Thymus (tissue), 11 donors: ENCODE data around the gene CCDC85B. TPM values are rescaled to one million over a fixed set of nuclear protein-coding genes. Genes with fewer than 3 reads are reported as not detected.
"Not testable (repeated sequence)": the region's sequence is repeated elsewhere in the genome, so short reads cannot be mapped to it uniquely, and the experiment has no call there.

Experiments
- DNase-seq, 9 donors: peaks; one replicate each; pipeline ENCODE4 v3.0.0-alpha.2; 2013; ENCODE audit warnings: low spot score in 9 of 9, low read depth in 6 of 9, missing footprints in 1 of 9
- H3K27ac ChIP-seq, 2 donors: one replicate each; pipeline ENCODE4 v1.5.1; 2013; ENCODE audit warnings: control low read depth in 1 of 2, low read depth in 1 of 2, low read length in 1 of 2, mild to moderate bottlenecking in 1 of 2, moderate library complexity in 1 of 2
- H3K27me3 ChIP-seq, 2 donors: one replicate each; pipeline ENCODE4 v1.5.1; 2013; ENCODE audit warnings: low read length in 1 of 2; ENCODE audit not compliant: control insufficient read depth in 2 of 2, insufficient read depth in 1 of 2
- H3K36me3 ChIP-seq, 2 donors: one replicate each; pipeline ENCODE4 v1.5.1; 2013; ENCODE audit warnings: low read length in 1 of 2, mild to moderate bottlenecking in 1 of 2, moderate library complexity in 1 of 2; ENCODE audit not compliant: control insufficient read depth in 2 of 2, insufficient read depth in 2 of 2
- H3K4me1 ChIP-seq, 2 donors: one replicate each; pipeline ENCODE4 v1.5.1; 2013; ENCODE audit warnings: low read length in 2 of 2; ENCODE audit not compliant: control insufficient read depth in 2 of 2, insufficient read depth in 2 of 2
- H3K4me3 ChIP-seq, 2 donors: one replicate each; pipeline ENCODE4 v1.5.1; 2013; ENCODE audit warnings: low read length in 2 of 2, control low read depth in 1 of 2, mild to moderate bottlenecking in 1 of 2
- H3K9me3 ChIP-seq, 2 donors: one replicate each; pipeline ENCODE4 v1.5.1; 2013; ENCODE audit warnings: low read length in 1 of 2, mild to moderate bottlenecking in 1 of 2; ENCODE audit not compliant: control insufficient read depth in 2 of 2, insufficient read depth in 1 of 2
- WGBS: extraction: QIAGEN DNeasy Blood & Tissue Kit; methylation state at CpG from one replicate; pipeline ENCODE4 v1.1.7; 2013; 5-methylcytosine and 5-hydroxymethylcytosine counted together
- polyA plus RNA-seq: library from polyadenylated mRNA; stranded (reverse); fragments of 200-250 nt; gene quantifications from one replicate; pipeline ENCODE4 v1.2.3, GENCODE V29; 2013
- total RNA-seq: library from RNA; stranded (reverse); fragments of 120-200 nt; gene quantifications from one replicate; pipeline ENCODE4 v1.2.4, GENCODE V29; 2013
- donor health status: healthy.

The CCDC85B gene
- total and polyA plus RNA-seq, 2 donors: 20.2 to 30.5 TPM

GRCh38 chr11:65887723-65888162 is 2.7 kb upstream of the CCDC85B start:
- DNase-seq: no peak
- Histone ChIP-seq H3K4me3 (peak overlapping the region; percentile 54 to 90), H3K27ac (peak overlapping the region; percentile 77 to 95), H3K27me3 (no peaks in the 10 kb centered on the region), H3K36me3 (peaks cover 22 to 40% of the 10 kb centered on the region in 2 donors), H3K4me1 (peaks cover 25 to 55% of the 10 kb centered on the region in 2 donors), H3K9me3 (peaks cover 0 to 7% of the 10 kb centered on the region in 2 donors)
- 9% methylated on average over 23 of the region's 23 CpGs for WGBS

GRCh38 chr11:65888163-65888814 is 2.2 kb upstream of the CCDC85B start, which contains the start of gene FIBP:
Gene FIBP, minus strand, starts transcription at chr11:65888471. Its CDS starts 53 bp downstream, at chr11:65888418.
- Histone ChIP-seq H3K4me1 (peaks cover 27 to 61% of the 10 kb centered on the region in 2 donors), H3K27ac (peak within 1 kb of the TSS; percentile 92 to 95), H3K9me3 (peaks cover 0 to 7% of the 10 kb centered on the region in 2 donors), H3K4me3 (peak within 1 kb of the TSS; percentile 54 to 90), H3K27me3 (no peaks in the 10 kb centered on the region), H3K36me3 (peaks cover 18 to 35% of the 10 kb centered on the region in 2 donors)
- DNase-seq: peak; percentile 82 to 96 (median 89)
- WGBS: under 1% methylated on average over 57 of the region's 57 CpGs

GRCh38 chr11:65891219-65892136 is 1.0 kb downstream of the CCDC85B start:
- Histone ChIP-seq H3K36me3 (peaks cover 3 to 6% of the 10 kb centered on the region in 2 donors), H3K27ac (peak overlapping the region; percentile 93 to 95), H3K4me1 (peaks cover 37 to 65% of the 10 kb centered on the region in 2 donors), H3K9me3 (peaks cover 0 to 7% of the 10 kb centered on the region in 2 donors), H3K27me3 (peaks cover 0 to 6% of the 10 kb centered on the region in 2 donors), H3K4me3 (peak overlapping the region; percentile 73 to 80)
- peak in 3 of 9 donors; percentile 45 to 70 (median 50) for DNase-seq
- 3% methylated on average over 57 of the region's 57 CpGs for WGBS

- H3K27ac ChIP-seq: peak overlapping the region in 1 of 2 donors; percentile 95
- H3K36me3 ChIP-seq, DNase-seq, H3K9me3 ChIP-seq: not testable (repeated sequence)
- peaks cover 0 to 11% of the 10 kb centered on the region in 2 donors for H3K27me3 ChIP-seq
- H3K4me3 ChIP-seq: peak overlapping the region in 1 of 2 donors; percentile 80
- 84% methylated on average over 5 of the region's 5 CpGs for WGBS
- peaks cover 37 to 63% of the 10 kb centered on the region in 2 donors for H3K4me1 ChIP-seq
These were observed 1.7 kb downstream of the CCDC85B start for GRCh38 chr11:65892137-65892540.

GRCh38 chr11:65892661-65893317 is 2.3 kb downstream of the CCDC85B start:
- no peaks in the 10 kb centered on the region for H3K36me3 ChIP-seq
- H3K27me3 ChIP-seq: peaks cover 0 to 16% of the 10 kb centered on the region in 2 donors
- DNase-seq: no peak
- H3K4me1 ChIP-seq: peaks cover 37 to 57% of the 10 kb centered on the region in 2 donors
- H3K27ac ChIP-seq: no peak overlapping the region
- 88% methylated on average over 10 of the region's 10 CpGs for WGBS
- peaks cover 0 to 3% of the 10 kb centered on the region in 2 donors for H3K9me3 ChIP-seq
- H3K4me3 ChIP-seq: peak overlapping the region in 1 of 2 donors; percentile 40

GRCh38 chr11:65894034-65894591 is 3.6 kb downstream of the CCDC85B start:
- peaks cover 39 to 54% of the 10 kb centered on the region in 2 donors for H3K4me1 ChIP-seq
- no peaks in the 10 kb centered on the region for H3K36me3 ChIP-seq
- WGBS: 14% methylated on average over 16 of the region's 16 CpGs
- H3K4me3 ChIP-seq: peak overlapping the region; percentile 30 to 40
- peak in 1 of 9 donors; percentile 49 for DNase-seq
- H3K27ac ChIP-seq: peak overlapping the region; percentile 68 to 71
- H3K27me3 ChIP-seq: peaks cover 9 to 30% of the 10 kb centered on the region in 2 donors
- H3K9me3 ChIP-seq: no peaks in the 10 kb centered on the region

- DNase-seq: no peak
- peaks cover 40 to 55% of the 10 kb centered on the region in 2 donors for H3K4me1 ChIP-seq
- H3K27me3 ChIP-seq: peaks cover 18 to 44% of the 10 kb centered on the region in 2 donors
These were observed 5.1 kb downstream of the CCDC85B start for GRCh38 chr11:65895482-65895981.

More at GRCh38 chr11:65895482-65895981, 5.1 kb downstream of the CCDC85B start:
- Histone ChIP-seq H3K27ac (no peak overlapping the region), H3K4me3 (no peak overlapping the region), H3K9me3 (no peaks in the 10 kb centered on the region), H3K36me3 (no peaks in the 10 kb centered on the region)
- 97% methylated on average over 5 of the region's 5 CpGs for WGBS
